HepG2 (cell line): ENCODE data around the gene TRPC4AP. TPM values are rescaled to one million over a fixed set of nuclear protein-coding genes. Genes with fewer than 3 reads are reported as not detected.
A peak's percentile ranks its signal among the peaks of the same experiment; 100 is the strongest.

Source experiments
- ATAC-seq: fragments of 200-7000 bp; cut with Tn5 transposase; 3 replicates; pipeline ENCODE4 v1.9.1; 2020; ENCODE audit warnings: mild to moderate bottlenecking, moderate library complexity
- BruUV-seq: library from RNA; stranded (reverse); fragments of 400-500 nt; replicated peaks from 2 replicates; lab custom pipeline; 2021; lab: Mats Ljungman, UMichigan
- CTCF ChIA-PET: fragments of 300-600 bp; formaldehyde crosslinking; extraction: SDS; loops from one replicate; lab custom pipeline; 2021; ENCODE audit warnings: low total read pairs, inconsistent platforms, low intra/inter-chr PET ratio; lab: Yijun Ruan, JAX
- POLR2A ChIA-PET: fragments of 350-600 bp; sonication (Branson Sonifier 250); formaldehyde crosslinking; loops from one replicate; lab custom pipeline; 2020; ENCODE audit warnings: antibody characterized with exemption, inconsistent platforms; lab: Yijun Ruan, JAX
- DNase-seq: peaks from one replicate; pipeline ENCODE4 v3.0.0-alpha.2; 2015; ENCODE audit warnings: low spot score
- FAIRE-seq: peaks from 3 replicates; lab custom pipeline; 2011; peaks lifted over from hg19 to GRCh38; lab: Jason Lieb, UNC
- H2AFZ ChIP-seq: one replicate; pipeline ENCODE4 v1.6.1; 2011; ENCODE audit warnings: low read length, inconsistent platforms
- H3K27ac ChIP-seq: fragments of 300-600 bp; 3 replicates; pipeline ENCODE4 v1.8.0; 2011; ENCODE audit warnings: mixed run types, mild to moderate bottlenecking, mixed read lengths, low read length, inconsistent platforms; ENCODE audit not compliant: insufficient read depth; ENCODE audit errors: extremely low read length
- H3K27me3 ChIP-seq, 2 experiments: fragments of 200-600 bp in 1 of 2; 2 replicates in 1 of 2; 3 replicates in 1 of 2; pipeline versions ENCODE4 v1.6.0 to v1.8.0; 2011; ENCODE audit warnings: low read length in 2 of 2, mild to moderate bottlenecking in 2 of 2, moderate library complexity in 2 of 2, inconsistent platforms in 1 of 2; ENCODE audit not compliant: insufficient read depth in 2 of 2, control insufficient read depth in 1 of 2
- H3K36me3 ChIP-seq, 2 experiments: fragments of 200-600 bp in 1 of 2; replicated peaks in 1 of 2; 2 replicates in 1 of 2; 3 replicates in 1 of 2; pipeline versions ENCODE4 v1.5.1 to v1.8.0; 2011; ENCODE audit warnings: low read length in 2 of 2, inconsistent platforms in 1 of 2; ENCODE audit not compliant: insufficient read depth in 2 of 2, control insufficient read depth in 1 of 2
- H3K4me1 ChIP-seq: 2 replicates; pipeline ENCODE4 v1.5.1; 2012; ENCODE audit warnings: low read length, inconsistent platforms; ENCODE audit not compliant: insufficient read depth
- H3K4me2 ChIP-seq: 2 replicates; pipeline ENCODE4 v1.6.0; 2011; ENCODE audit warnings: low read depth, low read length, inconsistent platforms
- H3K4me3 ChIP-seq, 3 experiments: fragments of 200-600 bp in 1 of 3; sonication (generic), shearing (Covaris generic) in 1 of 3; replicated peaks in 1 of 3; 2 replicates each; pipeline ENCODE4 v1.5.1; 2011 to 2016; ENCODE audit warnings: low read length in 3 of 3, inconsistent platforms in 2 of 3, low read depth in 2 of 3, mild to moderate bottlenecking in 2 of 3, control low read depth in 1 of 3, mixed read lengths in 1 of 3; ENCODE audit not compliant: insufficient read depth in 1 of 3
- H3K79me2 ChIP-seq: one replicate; pipeline ENCODE4 v1.6.1; 2011; ENCODE audit warnings: low read length, inconsistent platforms; ENCODE audit not compliant: insufficient read depth
- H3K9ac ChIP-seq: 2 replicates; pipeline ENCODE4 v1.6.0; 2011; ENCODE audit warnings: mild to moderate bottlenecking, low read depth, low read length, inconsistent platforms; ENCODE audit not compliant: insufficient read depth
- H3K9me3 ChIP-seq: 2 replicates; pipeline ENCODE4 v1.5.1; 2012; ENCODE audit warnings: mild to moderate bottlenecking, low read length
- H4K20me1 ChIP-seq: 2 replicates; pipeline ENCODE4 v1.6.0; 2011; ENCODE audit warnings: inconsistent platforms, mild to moderate bottlenecking, low read length, moderate library complexity; ENCODE audit not compliant: insufficient read depth
- AGO1 ChIP-seq: fragments of 200-400 bp; formaldehyde crosslinking; IDR thresholded peaks from 2 replicates; pipeline ENCODE4 v1.6.1; 2017; ENCODE audit warnings: mild to moderate bottlenecking, low read depth, low read length, moderate library complexity; ENCODE audit not compliant: poor library complexity, severe bottlenecking
- EEA1 ChIP-seq: sonication (generic); formaldehyde crosslinking; IDR thresholded peaks from 2 replicates; pipeline ENCODE4 v1.5.1; 2020; ENCODE audit warnings: mild to moderate bottlenecking, missing genetic modification reagents, borderline replicate concordance
- KDM5B ChIP-seq: sonication (generic); formaldehyde crosslinking; IDR thresholded peaks from 2 replicates; pipeline ENCODE4 v1.4.0; 2020; ENCODE audit warnings: missing genetic modification reagents, mild to moderate bottlenecking, borderline replicate concordance
- SP4 ChIP-seq: sonication (generic); formaldehyde crosslinking; IDR thresholded peaks from 2 replicates; pipeline ENCODE4 v1.8.1; 2023; ENCODE audit warnings: mild to moderate bottlenecking, missing genetic modification reagents
- TCF7 ChIP-seq: sonication (generic); IDR thresholded peaks from 2 replicates; pipeline ENCODE4 v1.6.1; 2016; ENCODE audit warnings: antibody characterized with exemption, low read depth
- ZIK1 ChIP-seq: sonication (generic); formaldehyde crosslinking; IDR thresholded peaks from 2 replicates; pipeline ENCODE4 v1.5.0; 2020; ENCODE audit warnings: mild to moderate bottlenecking, low read depth, missing genetic modification reagents, borderline replicate concordance
- ZMYM3 ChIP-seq: sonication (generic); formaldehyde crosslinking; IDR thresholded peaks from 2 replicates; pipeline ENCODE4 v1.5.1; 2020; ENCODE audit warnings: mild to moderate bottlenecking, missing genetic modification reagents
- ZNF629 ChIP-seq: sonication (generic); formaldehyde crosslinking; conservative IDR thresholded peaks from 2 replicates; pipeline ENCODE4 v1.5.0; 2020; ENCODE audit warnings: missing genetic modification reagents
- WGBS: methylation state at CpG from one replicate; pipeline ENCODE4 v1.1.6; 2017; ENCODE audit warnings: low lambda C conversion rate; 5-methylcytosine and 5-hydroxymethylcytosine counted together
- in situ Hi-C: cut with HindIII; loops from 2 replicates; pipeline ENCODE4 v1.10.0; 2017; ENCODE audit warnings: low pct_unique_long_range_greater_than_20kb; ENCODE audit not compliant: extremely low pct_ligation_motif_present
- intact Hi-C: fragments of 100-400 bp; cut with micrococcal nuclease; formaldehyde crosslinking; loops from one replicate; pipeline ENCODE4 v1.10.0; 2022; ENCODE audit not compliant: unreplicated experiment
- polyA plus RNA-seq, 8 experiments: library from polyadenylated mRNA; depleted of rRNA in 3 of 8; stranded (reverse) in 7 of 8; unstranded in 1 of 8; fragments of >200 nt; fragmentation: Illumina TruSeq in 4 of 8; extraction: Trizol in 4 of 8; gene quantifications; 2 replicates each; pipeline versions ENCODE4 v1.2.1 to v1.2.3, GENCODE V29; 2011 to 2016; ENCODE audit warnings: low read depth in 4 of 8, missing spikeins in 1 of 8, mixed read lengths in 1 of 8; ENCODE audit not compliant: insufficient read depth in 1 of 8
- total RNA-seq, 5 experiments: library from RNA; depleted of rRNA; stranded (reverse); fragments of >200 nt; fragmentation: Illumina TruSeq; extraction: Trizol; gene quantifications; 2 replicates each; pipeline ENCODE4 v1.2.3, GENCODE V29; 2016; ENCODE audit warnings: low read depth in 1 of 5
- TF ChIP-seq, protein P1 (sequence below): sonication (generic); formaldehyde crosslinking; IDR thresholded peaks from one replicate; pipeline ENCODE4 v1.5.1; 2020; ENCODE audit warnings: mild to moderate bottlenecking, missing genetic modification reagents; ENCODE audit errors: not compliant biosample characterization

TRPC4AP gene
- total and polyA plus RNA-seq, 2 of the 13 experiments (the other 11 are each of a cell fraction or from before 2014, with no cell fraction given) = 136 to 137 TPM

- no peak for TF ChIP-seq SP4
- no peak for TF ChIP-seq ZIK1 (CRISPR knock-in tag)
- peak; percentile 44; the same call in 1 of the 2 replicates for TF ChIP-seq KDM5B (CRISPR knock-in tag)
- TF ChIP-seq AGO1 = peak; percentile 75
- TF ChIP-seq EEA1 (CRISPR knock-in tag) = no peak
- no peak for TF ChIP-seq TCF7
These were observed 102.9 kb downstream of the TRPC4AP start (continued) for GRCh38 chr20:34989670-34990069.

- FAIRE-seq = no peak
- in situ Hi-C loops = no loop called here
- H3K4me2 ChIP-seq = no peak overlapping the region
- no peak overlapping the region for H3K27ac ChIP-seq
- H3K4me3 ChIP-seq = no peak overlapping the region
- POLR2A ChIA-PET = interaction anchor here (1.5 kb wide), 1 partner anchor 34 kb away, joined by 3 read pairs; no protein-coding TSS in a partner anchor
- peaks cover 21 to 33% of the 10 kb centered on the region in 2 experiments for H3K27me3 ChIP-seq
- no peaks in the 10 kb centered on the region for H3K9me3 ChIP-seq
- H2AFZ ChIP-seq = no peak overlapping the region
- no peak overlapping the region for H3K9ac ChIP-seq
- no TSS peak for BruUV-seq
- DNase-seq = no peak
- no peaks in the 10 kb centered on the region for H3K36me3 ChIP-seq
- intact Hi-C loops = no loop called here
- no peak for ATAC-seq
- H3K4me1 ChIP-seq = peaks cover 16% of the 10 kb centered on the region
- TF ChIP-seq, protein P1, sequence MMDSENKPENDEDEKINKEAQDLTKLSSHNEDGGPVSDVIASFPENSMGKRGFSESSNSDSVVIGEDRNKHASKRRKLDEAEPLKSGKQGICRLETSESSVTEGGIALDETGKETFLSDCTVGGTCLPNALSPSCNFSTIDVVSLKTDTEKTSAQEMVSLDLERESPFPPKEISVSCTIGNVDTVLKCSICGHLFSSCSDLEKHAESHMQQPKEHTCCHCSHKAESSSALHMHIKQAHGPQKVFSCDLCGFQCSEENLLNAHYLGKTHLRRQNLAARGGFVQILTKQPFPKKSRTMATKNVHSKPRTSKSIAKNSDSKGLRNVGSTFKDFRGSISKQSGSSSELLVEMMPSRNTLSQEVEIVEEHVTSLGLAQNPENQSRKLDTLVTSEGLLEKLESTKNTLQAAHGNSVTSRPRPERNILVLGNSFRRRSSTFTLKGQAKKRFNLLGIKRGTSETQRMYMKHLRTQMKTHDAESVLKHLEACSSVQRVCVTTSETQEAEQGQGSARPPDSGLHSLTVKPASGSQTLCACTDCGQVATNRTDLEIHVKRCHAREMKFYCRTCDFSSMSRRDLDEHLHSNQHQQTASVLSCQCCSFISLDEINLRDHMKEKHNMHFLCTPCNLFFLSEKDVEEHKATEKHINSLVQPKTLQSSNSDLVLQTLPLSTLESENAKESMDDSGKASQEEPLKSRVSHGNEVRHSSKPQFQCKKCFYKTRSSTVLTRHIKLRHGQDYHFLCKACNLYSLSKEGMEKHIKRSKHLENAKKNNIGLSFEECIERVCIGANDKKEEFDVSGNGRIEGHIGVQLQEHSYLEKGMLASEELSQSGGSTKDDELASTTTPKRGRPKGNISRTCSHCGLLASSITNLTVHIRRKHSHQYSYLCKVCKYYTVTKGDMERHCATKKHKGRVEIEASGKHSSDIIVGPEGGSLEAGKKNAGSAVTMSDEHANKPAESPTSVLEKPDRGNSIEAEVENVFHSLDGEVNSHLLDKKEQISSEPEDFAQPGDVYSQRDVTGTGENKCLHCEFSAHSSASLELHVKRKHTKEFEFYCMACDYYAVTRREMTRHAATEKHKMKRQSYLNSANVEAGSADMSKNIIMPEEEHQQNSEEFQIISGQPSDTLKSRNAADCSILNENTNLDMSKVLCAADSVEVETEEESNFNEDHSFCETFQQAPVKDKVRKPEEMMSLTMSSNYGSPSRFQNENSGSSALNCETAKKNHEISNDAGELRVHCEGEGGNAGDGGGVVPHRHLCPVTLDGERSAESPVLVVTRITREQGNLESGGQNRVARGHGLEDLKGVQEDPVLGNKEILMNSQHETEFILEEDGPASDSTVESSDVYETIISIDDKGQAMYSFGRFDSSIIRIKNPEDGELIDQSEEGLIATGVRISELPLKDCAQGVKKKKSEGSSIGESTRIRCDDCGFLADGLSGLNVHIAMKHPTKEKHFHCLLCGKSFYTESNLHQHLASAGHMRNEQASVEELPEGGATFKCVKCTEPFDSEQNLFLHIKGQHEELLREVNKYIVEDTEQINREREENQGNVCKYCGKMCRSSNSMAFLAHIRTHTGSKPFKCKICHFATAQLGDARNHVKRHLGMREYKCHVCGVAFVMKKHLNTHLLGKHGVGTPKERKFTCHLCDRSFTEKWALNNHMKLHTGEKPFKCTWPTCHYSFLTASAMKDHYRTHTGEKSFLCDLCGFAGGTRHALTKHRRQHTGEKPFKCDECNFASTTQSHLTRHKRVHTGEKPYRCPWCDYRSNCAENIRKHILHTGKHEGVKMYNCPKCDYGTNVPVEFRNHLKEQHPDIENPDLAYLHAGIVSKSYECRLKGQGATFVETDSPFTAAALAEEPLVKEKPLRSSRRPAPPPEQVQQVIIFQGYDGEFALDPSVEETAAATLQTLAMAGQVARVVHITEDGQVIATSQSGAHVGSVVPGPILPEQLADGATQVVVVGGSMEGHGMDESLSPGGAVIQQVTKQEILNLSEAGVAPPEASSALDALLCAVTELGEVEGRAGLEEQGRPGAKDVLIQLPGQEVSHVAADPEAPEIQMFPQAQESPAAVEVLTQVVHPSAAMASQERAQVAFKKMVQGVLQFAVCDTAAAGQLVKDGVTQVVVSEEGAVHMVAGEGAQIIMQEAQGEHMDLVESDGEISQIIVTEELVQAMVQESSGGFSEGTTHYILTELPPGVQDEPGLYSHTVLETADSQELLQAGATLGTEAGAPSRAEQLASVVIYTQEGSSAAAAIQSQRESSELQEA = no peak
- peak; percentile 88 for TF ChIP-seq ZNF629 (CRISPR knock-in tag)
- TF ChIP-seq ZMYM3 (CRISPR knock-in tag) = peak; percentile 32; the same call in 1 of the 2 replicates
- CTCF ChIA-PET = no interaction called here
- WGBS = 58% methylated on average over 4 of the region's 4 CpGs
- H3K79me2 ChIP-seq = no peaks in the 10 kb centered on the region
- H4K20me1 ChIP-seq = no peaks in the 10 kb centered on the region
These were observed 103.5 kb downstream of the TRPC4AP start for GRCh38 chr20:34989118-34989517.
